HUDEP-2 (cell line): ENCODE data around the gene IL17RA.

Experiments
- DNase-seq, 76 experiments: peaks; one replicate each; lab custom pipeline; 2025; ENCODE audit not compliant: unreplicated experiment in 76 of 76; lab: John Stamatoyannopoulos, UW

Gene IL17RA

GRCh38 chr22:17149076-17149815, 64.4 kb downstream of the IL17RA start:
- no peak for DNase-seq

DNA sequence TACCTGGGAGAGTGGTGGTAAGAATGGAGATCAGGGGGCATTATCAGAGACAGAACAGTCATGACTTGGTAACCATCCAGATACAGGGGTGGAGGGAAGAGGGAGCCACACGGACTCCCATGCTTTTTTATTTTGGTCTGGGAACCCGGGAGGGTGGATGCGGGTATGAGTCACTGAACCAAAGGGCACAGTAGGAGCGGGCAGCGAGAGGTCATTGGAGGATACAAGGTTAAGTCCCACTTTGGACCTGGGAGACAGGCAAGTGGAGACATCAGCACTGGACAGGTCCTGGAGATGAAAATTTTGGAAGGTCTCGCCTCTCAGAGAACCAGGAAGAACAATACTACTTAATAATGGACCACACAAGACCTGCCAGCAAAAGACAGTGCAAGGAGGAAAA, 67.5 kb downstream of the IL17RA start:
- DNase-seq = no peak

GRCh38 chr22:17152971-17153370, 68.2 kb downstream of the IL17RA start:
- no peak for DNase-seq

- peak in 14 of 76 experiments; percentile 2 to 42 (median 14) for DNase-seq
These were observed 71.1 kb downstream of the IL17RA start for GRCh38 chr22:17155941-17156340.

- DNase-seq = no peak
These were observed 72.9 kb downstream of the IL17RA start for GRCh38 chr22:17157714-17158113.

GRCh38 chr22:17158176-17158567, 73.4 kb downstream of the IL17RA start:
- no peak for DNase-seq

DNA sequence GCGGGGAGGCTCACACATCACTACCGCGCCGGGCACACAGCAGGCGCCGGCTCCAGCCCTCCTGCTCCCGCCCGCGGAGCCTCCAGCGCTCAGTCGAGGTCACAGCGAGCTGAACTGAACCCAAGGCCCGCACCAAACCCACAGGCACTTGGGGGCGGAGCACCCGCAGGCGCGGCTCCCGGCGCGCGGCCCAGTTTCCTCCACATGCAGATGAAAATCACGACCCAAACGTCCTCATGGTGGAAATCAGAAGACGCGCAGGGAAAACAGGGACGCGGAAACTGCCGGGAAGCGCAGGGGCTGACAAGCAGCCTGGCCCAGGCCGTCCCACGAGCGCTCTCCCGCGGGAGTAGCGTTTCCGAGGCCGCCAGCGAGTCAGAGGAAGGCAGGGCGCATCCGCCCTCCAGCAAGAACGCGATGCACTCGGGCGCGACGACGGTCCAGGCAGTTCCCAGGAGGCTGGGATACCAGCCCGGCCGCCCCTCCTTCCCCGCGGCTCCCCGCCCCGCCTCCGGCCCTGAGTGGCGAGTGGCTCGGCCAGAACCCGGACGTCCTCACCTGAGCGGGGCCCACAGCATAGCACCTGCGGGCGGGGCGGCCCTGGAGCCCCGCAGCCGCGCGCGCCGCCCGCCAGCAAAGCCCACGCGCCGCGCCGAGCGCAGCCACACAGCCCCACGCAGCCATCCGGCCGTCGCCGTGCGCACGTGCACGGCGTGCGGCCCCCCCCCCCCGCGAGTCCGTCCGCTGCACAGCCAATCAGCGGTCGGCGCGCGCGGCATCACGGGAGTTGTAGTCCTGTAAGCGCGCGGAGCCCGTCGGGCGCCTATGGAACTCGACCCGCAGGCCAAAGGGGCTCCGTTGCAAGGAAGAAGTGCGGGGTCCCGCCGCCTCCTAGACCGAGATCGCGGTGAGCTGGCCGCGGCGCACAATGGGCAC, 74.0 kb downstream of the IL17RA start, which contains the start of gene HDHD5:
HDHD5 (minus strand) TSS at position 710 of the 936 bp plus-strand sequence; CDS start at position 684, 26 bp downstream.
- DNase-seq = peak in 74 of 76 experiments; percentile 7 to 87 (median 66)

DNA sequence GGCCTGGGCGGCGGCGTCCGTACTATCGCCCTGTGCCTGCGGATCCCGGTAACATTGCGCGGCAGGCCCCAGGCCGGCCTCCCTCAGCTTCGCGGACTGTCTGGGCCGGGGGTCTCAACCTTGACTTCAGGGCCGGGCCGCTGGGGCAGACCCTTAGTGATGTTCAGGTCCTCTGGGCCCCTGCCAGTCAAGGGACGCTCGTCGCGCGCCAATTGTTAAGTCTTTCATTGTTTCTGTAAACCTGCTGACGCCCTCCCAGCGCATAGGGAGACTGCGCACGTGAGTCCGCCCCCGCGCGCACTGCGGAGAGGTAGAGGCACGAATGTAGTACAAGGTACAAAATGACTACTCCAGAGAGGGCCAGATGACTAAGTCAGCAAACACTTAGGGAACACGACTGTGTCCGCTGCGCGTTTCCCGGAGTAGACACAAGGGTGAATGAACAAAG, 74.7 kb downstream of the IL17RA start:
- DNase-seq = peak in 13 of 76 experiments; percentile 1 to 50 (median 17)

DNA sequence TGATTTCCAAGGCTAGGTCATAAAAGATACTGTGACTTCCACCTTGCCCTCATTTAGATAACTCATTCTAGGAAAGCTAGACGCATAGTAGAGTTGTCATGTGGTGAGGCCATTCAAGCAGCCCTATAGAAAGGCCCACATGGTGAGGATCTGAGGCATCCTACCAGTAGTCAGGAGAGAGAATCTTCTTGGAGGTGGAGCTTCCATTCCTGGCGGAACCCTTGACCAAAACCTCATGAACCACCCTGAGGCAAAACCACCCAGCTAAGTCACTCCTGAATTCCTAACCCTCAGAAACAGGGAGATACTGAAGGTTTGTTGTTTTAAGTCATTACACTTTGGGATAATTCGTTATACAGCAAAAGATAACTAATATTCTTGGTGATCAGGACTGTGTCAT, 77.2 kb downstream of the IL17RA start:
- DNase-seq = no peak

DNA sequence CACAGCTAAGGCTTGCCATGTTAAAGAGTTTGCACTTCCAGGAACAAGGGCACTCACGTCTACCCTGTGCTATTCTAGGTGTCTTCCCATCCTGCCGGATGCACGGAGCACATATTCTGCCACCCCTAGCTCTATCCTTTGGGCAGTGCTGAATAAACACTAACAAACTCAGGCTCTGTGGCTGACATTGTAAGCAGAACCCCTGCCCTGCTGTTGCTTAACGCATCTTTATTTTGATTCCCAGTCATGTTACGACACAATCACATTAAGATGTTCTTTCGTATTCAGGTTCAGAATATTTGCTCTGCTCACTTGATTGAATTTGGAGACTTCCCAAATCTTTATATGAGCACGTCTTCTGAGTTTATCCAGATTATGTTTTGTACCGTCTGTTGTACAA, 77.9 kb downstream of the IL17RA start:
- no peak for DNase-seq

- DNase-seq = no peak
These were observed 79.7 kb downstream of the IL17RA start for GRCh38 chr22:17164392-17165024.
